ENCODE measurements around the gene TRMT10B.

DNA sequence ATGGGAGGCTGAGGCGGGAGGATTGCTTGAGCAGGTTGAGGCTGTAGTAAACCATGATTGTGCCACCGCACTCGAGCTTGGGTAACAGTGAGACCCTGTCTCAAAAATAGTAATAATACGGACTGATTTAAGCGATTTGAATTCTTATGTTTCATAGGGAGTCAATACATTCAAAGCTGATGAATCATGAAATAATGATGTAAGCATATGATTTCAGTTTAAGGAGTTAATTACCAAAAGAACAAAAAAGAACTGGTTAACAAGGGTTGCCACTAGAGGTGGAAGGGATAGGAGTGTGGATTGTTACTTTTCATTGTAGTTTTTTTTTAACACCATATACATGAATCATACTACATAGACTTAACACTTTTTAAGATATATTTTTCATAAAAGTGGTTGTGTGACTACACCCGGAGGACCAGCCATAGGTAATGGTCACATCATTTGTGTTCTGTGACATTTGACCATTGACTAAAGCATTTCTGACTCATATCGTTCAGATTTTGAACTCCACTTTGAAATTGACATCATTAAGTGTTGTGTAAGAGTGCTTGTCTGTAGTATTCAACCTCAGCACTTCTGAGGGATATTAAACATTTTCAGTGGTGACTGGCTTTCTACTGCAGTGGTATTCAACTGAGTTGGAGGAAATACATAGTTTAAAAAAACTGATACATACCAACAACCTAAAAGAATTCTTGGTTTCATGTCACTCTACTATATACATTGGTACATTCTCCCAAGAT, 7.0 kb downstream of the TRMT10B start:
- TF ChIP-seq, protein P1, sequence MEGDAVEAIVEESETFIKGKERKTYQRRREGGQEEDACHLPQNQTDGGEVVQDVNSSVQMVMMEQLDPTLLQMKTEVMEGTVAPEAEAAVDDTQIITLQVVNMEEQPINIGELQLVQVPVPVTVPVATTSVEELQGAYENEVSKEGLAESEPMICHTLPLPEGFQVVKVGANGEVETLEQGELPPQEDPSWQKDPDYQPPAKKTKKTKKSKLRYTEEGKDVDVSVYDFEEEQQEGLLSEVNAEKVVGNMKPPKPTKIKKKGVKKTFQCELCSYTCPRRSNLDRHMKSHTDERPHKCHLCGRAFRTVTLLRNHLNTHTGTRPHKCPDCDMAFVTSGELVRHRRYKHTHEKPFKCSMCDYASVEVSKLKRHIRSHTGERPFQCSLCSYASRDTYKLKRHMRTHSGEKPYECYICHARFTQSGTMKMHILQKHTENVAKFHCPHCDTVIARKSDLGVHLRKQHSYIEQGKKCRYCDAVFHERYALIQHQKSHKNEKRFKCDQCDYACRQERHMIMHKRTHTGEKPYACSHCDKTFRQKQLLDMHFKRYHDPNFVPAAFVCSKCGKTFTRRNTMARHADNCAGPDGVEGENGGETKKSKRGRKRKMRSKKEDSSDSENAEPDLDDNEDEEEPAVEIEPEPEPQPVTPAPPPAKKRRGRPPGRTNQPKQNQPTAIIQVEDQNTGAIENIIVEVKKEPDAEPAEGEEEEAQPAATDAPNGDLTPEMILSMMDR (IDR thresholded peaks at IDR 0.05) = no peak
- TF ChIP-seq POLR2A (IDR thresholded peaks at IDR 0.05) = no peak

Measured in uterus (tissue), 2 donors.